Activated naive CD4-positive, alpha-beta T cell treated with anti-CD3 and anti-CD28 coated beads, Interleukin-2, amount 10 ng/mL, durations not matched to agents 5 hours and 36 hours (primary cell): ENCODE measurements around the gene GZF1. TPM values are rescaled to one million over a fixed set of nuclear protein-coding genes. Genes with fewer than 3 reads are reported as not detected.

Experiments
- total RNA-seq, 2 experiments: library from RNA; stranded (reverse); gene quantifications; one replicate each; pipeline ENCODE4 v1.2.3, GENCODE V29; 2021

Gene GZF1
- 10 to 100 TPM; 10.4 to 10.9 TPM for total RNA-seq

DNA sequence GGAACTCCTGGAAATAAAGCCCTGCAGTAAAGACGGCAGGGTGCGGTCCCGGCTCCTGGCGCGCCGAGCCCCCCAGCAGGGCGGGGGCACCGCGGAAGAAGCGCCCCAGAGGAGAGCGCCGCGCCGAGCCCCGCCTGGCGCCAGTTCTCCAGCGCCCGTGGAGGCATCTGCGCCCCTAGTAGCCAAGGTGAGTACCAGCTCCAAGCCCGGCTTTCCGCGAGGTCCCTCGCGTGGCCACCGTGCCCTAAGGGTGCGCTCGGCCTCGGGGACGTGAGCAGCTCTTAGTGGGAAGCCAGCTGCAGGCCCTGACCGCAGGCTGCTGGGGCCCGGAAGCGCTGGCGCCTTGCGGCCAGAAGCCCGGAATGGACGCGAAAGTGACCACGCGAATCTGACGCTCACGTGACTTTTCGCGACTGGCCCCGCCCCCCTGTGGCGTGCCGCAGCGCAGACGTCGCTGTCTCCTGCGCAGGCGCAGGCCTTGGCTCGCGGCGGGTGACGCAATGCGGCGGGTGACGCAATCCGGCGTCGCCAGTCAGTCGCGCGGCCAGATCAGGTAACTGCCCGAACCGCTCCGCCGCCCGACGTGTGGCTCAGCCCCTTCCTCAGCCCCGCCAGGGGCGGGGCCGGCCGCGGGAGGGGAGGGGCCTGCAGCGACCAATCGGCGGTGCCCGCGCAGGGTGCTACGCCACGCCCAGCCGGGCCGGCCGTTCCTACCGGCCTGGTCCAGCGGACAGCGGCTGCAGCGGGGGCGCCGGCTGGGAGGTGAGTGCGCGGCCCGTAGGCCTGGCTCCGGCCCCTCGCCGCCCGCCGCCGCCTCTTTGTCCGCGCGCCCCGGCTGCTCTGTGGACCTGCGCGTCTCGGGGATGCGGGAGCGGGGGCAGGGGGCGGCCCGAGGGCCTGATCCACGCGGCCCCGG lies at the start of gene GZF1:
TSS of gene GZF1 (plus strand) at position 707 of the 916 bp plus-strand sequence. CDS start 2,202 bp downstream, outside the sequence.

GRCh38 chr20:23350196-23350903 lies 11.6 kb upstream of the GZF1 start, which contains the start of gene NXT1:
NXT1 (plus strand) TSS chr20:23350791; CDS start chr20:23354042, 3,251 bp downstream.

DNA sequence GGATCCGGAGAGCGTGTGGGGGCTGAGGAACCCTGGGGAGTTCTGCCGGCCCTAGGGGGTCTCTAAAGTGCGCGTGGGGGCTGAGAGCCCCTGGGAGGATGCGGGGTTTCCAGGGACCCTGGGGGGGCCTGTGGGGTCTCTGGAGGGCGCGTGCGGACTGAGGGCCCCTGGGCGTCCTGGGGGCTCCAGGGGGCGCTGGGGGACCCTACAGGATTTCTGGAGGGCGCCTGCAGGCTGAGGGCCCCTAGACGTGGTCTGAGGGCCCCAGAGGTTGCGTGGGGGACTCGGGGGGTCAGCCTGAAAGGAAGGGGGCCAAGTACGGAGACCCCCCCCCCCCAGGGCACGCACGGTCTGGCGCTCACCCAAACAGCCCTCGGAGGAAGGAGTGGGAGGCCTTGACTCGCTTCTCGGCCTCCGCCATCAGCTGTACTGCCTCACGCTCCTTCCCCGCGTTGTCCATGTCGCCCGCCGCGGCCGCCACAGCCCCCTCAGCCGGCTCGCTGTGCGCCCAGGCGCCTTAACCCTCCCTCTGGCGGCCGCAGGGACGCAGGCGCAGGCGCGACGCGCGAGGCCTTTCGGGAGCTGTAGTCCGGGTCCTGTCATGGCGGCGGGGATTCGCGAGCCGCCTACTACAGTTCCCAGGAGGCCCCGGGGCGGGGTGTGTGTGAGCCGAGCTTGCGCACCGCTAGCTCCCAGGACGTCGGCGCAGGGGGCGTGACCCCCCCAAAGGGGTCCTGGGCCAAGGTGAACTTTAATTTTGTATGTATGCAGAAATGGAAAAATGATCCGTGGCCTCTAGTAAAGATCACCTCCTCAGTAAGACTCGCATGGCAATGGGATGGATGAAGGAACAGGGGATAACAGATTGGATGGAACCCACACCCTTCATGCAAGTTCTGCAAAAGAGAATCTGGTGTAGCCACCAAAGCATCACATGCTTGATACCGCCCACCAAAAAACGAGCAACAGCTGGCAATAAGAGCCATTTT lies 59.3 kb downstream of the GZF1 start, which contains the start of gene NAPB:
TSS of gene NAPB (minus strand) at position 546 of the 989 bp plus-strand sequence. CDS start at position 460, 86 bp downstream.

Other genes starting within 250 kb of the GZF1 start
- gene NXT1, start 11.4 kb upstream of the GZF1 start, total RNA-seq = 10 to 100 TPM; 26.1 to 26.4 TPM
- gene NAPB, start 59.3 kb downstream of the GZF1 start, total RNA-seq = 10 to 100 TPM; 14.1 to 18.9 TPM
- gene CSTL1, start 77.5 kb downstream of the GZF1 start, total RNA-seq = not detected
- not detected for gene CST11, start 90.7 kb downstream of the GZF1 start, total RNA-seq
- not detected for gene CST8, start 128.9 kb downstream of the GZF1 start, total RNA-seq
- gene CST9L, start 206.3 kb downstream of the GZF1 start, total RNA-seq = not detected
- not detected for gene CST9, start 243.7 kb downstream of the GZF1 start, total RNA-seq